Suppressor macrophage treated with lipopolysaccharide for 1 hour (primary cell): ENCODE results near the gene ACOT12.
"Not testable (repeated sequence)": the region's sequence is repeated elsewhere in the genome, so short reads cannot be mapped to it uniquely, and the experiment has no call there.

Experiments used
- DNase-seq, 3 donors: peaks; one replicate each; pipeline ENCODE4 v3.0.0-alpha.2; 2020 to 2022

ACOT12 gene

GRCh38 chr5:81337803-81338202, 56.1 kb downstream of the ACOT12 start:
- DNase-seq: no peak

DNA sequence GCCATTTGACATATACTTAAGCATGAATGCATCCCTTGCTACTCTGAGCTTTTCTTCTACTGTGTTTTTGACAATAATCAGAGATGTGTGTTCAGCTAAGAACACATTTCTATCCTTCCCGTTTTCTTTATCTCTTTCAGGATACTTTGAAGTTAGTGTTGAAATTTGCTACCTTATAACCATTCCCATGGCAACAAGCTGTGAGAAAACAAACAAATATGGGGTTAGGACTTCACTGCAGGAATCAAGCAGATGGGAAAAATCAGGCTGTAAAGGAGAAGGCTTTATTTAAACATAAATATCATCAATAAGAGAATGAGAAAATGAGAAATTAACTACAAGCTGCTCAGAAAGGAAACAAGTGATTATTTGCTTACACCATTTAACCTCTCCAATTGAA, 57.4 kb downstream of the ACOT12 start:
- no peak for DNase-seq

GRCh38 chr5:81335946-81336345, 58.0 kb downstream of the ACOT12 start:
- DNase-seq: no peak

DNA sequence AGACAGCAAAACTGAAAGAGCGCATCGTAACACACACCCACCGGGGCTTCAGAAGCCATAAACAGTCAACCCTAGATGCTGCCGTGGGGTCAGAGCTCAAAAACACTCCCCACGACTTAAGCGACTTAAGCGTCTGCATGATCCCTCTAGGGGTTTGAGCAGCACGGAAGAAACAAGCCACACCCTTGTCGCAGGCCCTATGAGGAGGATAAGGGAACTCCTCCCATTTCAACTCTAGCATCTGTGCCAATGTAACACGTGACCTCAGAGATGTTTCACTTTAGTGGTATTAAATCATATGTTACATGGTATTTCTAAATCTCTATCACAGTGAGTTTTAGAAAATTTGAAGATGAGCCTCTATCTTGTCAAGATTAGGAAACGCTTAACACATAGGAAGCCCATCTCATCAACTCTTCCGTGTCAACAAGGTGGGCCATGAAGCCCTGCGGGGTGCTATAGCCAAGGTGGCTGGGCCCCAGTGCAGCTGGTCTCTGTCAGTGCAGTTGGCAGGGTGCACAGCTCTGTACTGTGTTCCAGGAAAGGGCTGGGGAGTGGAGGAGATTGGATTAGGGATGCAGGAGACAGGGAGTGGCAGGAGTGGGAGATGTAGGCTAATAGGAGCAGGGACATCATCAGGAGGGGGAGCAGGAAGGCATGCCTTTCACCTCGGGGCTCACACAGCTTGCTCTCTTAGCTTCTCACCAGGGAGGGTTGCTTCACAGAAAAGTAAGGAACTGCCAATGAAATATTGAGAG, 59.5 kb downstream of the ACOT12 start:
- no peak for DNase-seq

- DNase-seq: no peak
Measured at GRCh38 chr5:81326554-81326953, 67.4 kb downstream of the ACOT12 start.

- DNase-seq: peak; percentile 31 to 64 (median 42)
Measured at GRCh38 chr5:81317536-81317935, 76.4 kb downstream of the ACOT12 start.

GRCh38 chr5:81316571-81316970, 77.4 kb downstream of the ACOT12 start:
- peak; percentile 21 to 77 (median 48) for DNase-seq

DNA sequence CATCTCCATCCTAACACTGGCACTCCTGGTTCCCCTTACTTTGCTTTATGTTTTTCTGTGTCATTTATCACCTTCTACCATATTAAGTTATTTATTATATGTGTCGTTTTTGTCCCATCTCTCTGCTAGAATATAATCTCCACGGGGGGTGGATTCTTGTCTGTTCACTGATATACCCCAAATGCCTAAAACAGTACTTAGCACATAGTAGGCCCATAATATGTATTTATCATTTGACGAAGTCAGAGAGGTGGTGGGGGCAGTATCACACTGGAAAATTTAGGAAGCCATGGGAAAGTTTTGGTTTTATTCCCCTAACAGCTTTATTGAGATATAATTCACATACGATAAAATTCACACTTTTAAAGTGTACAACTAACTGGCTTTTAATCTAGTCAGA, 78.1 kb downstream of the ACOT12 start:
- no peak for DNase-seq

GRCh38 chr5:81315336-81315735, 78.6 kb downstream of the ACOT12 start:
- DNase-seq: peak in 1 of 3 donors; percentile 22

- DNase-seq: no peak
Measured at GRCh38 chr5:81314581-81314980, 79.4 kb downstream of the ACOT12 start.

DNA sequence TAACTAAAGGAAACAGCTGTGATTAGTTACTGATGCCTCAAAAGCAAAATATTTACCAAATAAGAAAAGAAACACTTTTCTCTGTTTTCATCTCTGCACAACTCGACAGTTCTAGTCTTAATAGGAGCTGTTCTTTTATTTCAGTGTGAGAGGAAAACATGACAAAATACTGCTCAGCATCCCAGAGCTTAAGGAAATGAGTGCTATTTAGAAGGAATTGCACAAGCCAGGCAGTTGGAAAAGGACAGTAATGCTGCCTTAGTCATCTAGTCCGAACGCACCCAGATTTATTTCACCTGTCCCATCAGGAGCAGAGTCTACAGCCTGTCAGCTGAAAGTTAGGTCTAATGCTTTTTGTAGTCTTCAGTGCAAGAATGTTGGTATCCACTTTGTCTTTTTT, 80.2 kb downstream of the ACOT12 start:
- DNase-seq: no peak

DNA sequence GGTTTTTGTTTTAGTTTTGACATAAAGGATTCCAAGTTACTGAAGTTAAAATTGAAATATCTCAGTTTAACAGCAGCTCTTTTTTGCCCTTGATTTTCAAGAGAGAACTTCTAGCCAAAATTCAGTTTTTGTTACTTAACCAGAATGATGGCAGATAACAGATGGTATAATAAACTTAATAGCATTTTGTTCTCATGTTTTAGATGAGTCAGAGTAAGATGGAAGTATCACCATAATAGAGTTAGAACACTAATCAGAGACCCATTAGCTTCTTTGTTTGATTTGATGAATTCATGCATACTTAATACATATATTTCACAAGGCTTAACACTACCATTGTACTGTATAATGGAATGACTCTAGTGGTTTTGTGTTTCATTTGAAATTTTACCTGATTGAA, 80.7 kb downstream of the ACOT12 start:
- DNase-seq: no peak

- no peak for DNase-seq
Measured at GRCh38 chr5:81310402-81311063, 83.4 kb downstream of the ACOT12 start.

DNA sequence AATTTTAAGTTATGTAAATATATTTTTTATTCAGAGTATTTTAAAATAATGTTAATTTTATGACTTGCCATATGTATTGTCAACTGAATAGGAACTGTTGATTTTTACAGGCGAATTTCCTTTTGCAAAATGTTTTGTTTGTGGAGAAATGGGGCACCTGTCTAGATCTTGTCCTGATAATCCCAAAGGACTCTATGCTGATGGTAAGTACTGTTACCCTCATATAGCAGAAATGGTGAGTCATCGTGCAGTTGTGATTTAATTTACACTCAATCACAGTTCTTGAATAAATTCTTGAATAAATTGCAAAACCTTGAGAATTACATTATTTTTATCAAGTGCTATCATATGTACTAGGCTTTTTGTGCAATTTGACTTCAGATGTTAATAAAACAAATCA, 85.1 kb downstream of the ACOT12 start:
- no peak for DNase-seq

DNA sequence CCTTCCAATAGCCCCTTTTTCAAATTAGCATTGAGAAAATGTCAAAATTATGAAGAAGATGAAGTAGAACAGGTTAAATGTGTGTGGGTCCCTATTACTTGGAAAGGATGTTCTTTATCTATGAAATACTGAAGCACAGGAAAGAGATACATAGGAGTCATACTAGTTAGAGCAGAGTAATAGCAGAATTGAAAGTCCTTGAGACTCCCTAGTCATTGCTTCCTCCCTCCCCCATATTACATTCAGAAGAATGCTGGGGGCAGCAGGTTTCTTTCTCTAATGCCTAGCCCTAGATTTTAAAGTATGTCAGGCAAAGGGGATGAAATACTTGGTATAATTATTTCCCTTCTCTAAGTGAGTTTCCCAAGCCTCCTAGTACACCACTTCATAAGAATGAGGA, 88.1 kb downstream of the ACOT12 start:
- DNase-seq: peak in 2 of 3 donors; percentile 16 to 34

DNA sequence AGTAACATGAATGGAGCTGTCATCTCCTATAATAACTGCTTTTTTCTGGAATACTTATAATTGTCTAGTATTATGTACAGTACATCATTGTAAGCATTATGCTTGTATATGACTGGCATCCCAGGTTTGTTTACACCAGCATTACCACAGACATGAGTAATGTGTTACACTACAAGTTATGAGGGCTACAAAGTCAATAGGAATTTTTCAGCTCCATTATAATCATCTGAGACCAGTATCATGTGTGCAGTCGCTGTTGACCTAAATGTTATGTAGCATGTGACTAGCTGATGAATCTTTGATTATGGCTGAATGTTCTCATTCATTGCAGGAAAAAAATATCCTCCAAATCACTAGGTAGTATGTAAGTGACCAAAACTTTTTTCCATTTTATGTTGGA, 90.4 kb downstream of the ACOT12 start:
- no peak for DNase-seq

DNA sequence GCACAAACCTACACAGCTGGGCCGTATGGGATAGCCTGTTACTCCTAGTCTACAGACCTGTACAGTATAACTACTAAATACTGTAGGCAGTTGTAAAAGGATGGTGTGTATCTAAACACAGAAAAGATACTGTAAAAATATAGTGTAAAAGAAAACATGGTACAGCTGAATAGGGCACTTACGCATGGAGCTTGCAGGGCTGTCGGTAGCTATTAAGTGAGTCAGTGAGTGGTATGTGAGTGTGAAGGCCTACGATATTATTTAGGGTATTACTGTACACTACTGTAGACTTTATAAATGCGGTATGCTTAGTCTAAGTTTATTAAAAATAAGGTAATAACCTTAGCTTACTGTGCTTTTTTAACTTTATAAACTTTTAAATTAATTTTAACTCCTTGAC, 91.3 kb downstream of the ACOT12 start:
- no peak for DNase-seq

- peak; percentile 96 to 98 (median 98) for DNase-seq
Measured at GRCh38 chr5:81301271-81302015, 92.5 kb downstream of the ACOT12 start, which contains the start of gene ZCCHC9. Gene ZCCHC9 (plus strand): TSS chr5:81301587. CDS start chr5:81304758, 3,171 bp downstream.

DNA sequence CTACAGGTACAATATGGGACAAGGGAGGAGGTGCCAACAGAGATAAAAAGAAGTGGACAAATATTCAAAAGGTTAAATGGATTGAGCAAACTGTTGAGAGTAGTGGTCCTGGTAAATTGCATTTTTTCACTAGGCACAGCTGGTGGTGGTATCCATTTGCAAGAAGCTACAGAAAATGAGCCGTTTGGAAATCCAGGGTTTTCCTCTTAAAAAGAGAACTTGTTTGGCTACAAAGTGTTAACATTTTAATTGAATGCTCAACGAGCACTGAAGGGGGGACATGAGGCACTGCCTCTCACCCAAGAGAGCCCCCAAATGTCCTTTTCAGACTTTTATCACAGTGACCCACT, 93.0 kb downstream of the ACOT12 start:
- DNase-seq: peak; percentile 63 to 78 (median 72)

DNA sequence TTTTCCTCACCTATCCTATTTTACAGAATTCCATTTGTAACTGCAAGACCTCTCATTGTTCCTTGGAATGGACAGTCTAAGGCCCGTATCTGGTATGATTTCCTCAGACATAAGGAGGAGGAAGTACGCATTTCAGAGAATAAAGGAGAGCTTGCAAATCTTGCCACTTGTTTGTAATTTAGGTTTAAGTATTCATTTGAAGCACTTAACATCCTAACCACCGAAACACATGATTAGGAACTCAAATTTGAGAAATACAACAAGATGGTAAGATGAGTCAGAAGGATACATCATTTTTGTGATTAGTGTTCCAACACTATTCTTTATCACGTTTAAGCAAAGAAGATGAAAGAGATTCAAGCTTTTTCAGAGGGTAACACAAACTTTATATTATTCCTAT, 96.4 kb downstream of the ACOT12 start:
- DNase-seq: no peak

- DNase-seq: not testable (repeated sequence)
Measured at GRCh38 chr5:81294021-81294420, 99.9 kb downstream of the ACOT12 start.

- no peak for DNase-seq
Measured at GRCh38 chr5:81292130-81292529, 101.8 kb downstream of the ACOT12 start.

DNA sequence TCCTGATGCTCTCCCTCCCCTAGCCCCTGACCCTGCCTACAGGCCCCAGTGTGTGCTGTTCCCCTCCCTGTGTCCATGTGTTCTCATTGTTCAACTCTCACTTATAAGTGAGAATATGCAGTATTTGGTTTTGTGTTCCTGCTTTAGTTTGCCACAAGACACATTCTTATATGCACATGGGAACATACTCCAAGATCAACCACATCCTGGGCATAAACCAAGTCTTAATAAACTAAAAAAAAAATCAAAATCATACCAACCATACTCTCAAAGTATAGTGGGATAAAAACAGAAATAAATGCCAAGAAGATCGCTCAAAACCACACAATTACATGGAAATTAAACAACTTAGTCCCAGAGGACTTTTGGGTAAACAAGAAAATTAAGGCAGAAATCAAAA, 103.8 kb downstream of the ACOT12 start:
- no peak for DNase-seq

- DNase-seq: no peak
Measured at GRCh38 chr5:81288021-81288433, 105.9 kb downstream of the ACOT12 start.
